ENCODE results near the gene ITGAE. TPM values are rescaled to one million over a fixed set of nuclear protein-coding genes. Genes with fewer than 3 reads are reported as not detected.

Gene ITGAE
- total and polyA plus RNA-seq, 10 of the 15 experiments (the other 5 are each of a cell fraction or from before 2014, with no cell fraction given): 13.1 to 161 (median 34.8) TPM

- RAD21 ChIA-PET (ENCODE audit: unreplicated experiment): interaction anchor here (1.0 kb wide), 1 partner anchor 23 kb away, joined by 3 read pairs; no protein-coding TSS in a partner anchor
- Histone ChIP-seq H3K79me2 (ENCODE audit: control insufficient read depth, insufficient read depth, low read length) (peaks cover 1% of the 10 kb centered on the region), H3K36me3 (ENCODE audit: control insufficient read depth in 2 of 2, insufficient read depth in 2 of 2, low read length in 1 of 2) (peaks cover 0 to 4% of the 10 kb centered on the region in 2 experiments; a peak in 2 of 4 replicates), H3K27ac (ENCODE audit: control insufficient read depth, insufficient read depth) (no peak overlapping the region), H4K20me1 (ENCODE audit: control insufficient read depth, insufficient read depth) (no peaks in the 10 kb centered on the region), H3K4me3 (no peak overlapping the region), H2AFZ (ENCODE audit: control insufficient read depth, low read depth, low read length) (no peak overlapping the region), H3K4me1 (ENCODE audit: control insufficient read depth, insufficient read depth, low read length) (peaks cover 10% of the 10 kb centered on the region), H3K9me3 (replicated peaks; ENCODE audit: control insufficient read depth, insufficient read depth, low read length) (no peaks in the 10 kb centered on the region), H3K27me3 (replicated peaks in 1 of 2; ENCODE audit: control insufficient read depth in 2 of 2, insufficient read depth in 2 of 2, low read length in 1 of 2) (no peaks in the 10 kb centered on the region), H3K4me2 (ENCODE audit: control insufficient read depth, insufficient read depth) (no peak overlapping the region), H3K9ac (ENCODE audit: control insufficient read depth, insufficient read depth, low read length) (no peak overlapping the region)
- SMC1A ChIA-PET (ENCODE audit: uncharacterized antibody, unreplicated experiment): interaction anchor here (1.0 kb wide), 1 partner anchor 44 kb away, joined by 4 read pairs; no protein-coding TSS in a partner anchor
- DNase-seq (ENCODE audit: low read depth, low spot score) (no peak), ATAC-seq (peak; percentile 50), FAIRE-seq (no peak)
- no TSS peak for BruUV-seq (replicated peaks)
- in situ Hi-C loops (cut with MboI): no loop called here
- POLR2A ChIA-PET: interaction anchor here (0.5 kb wide), 1 partner anchor 1481 kb away, joined by 3 read pairs; no protein-coding TSS in a partner anchor
- WGBS (ENCODE audit: insufficient coverage, insufficient replicate concordance, low lambda C conversion rate, missing lambda C conversion rate): 71% methylated on average over 18 of the region's 19 CpGs
- TF ChIP-seq ASH2L (IDR thresholded peaks at IDR 0.05; ENCODE audit: borderline replicate concordance, low read depth) (no peak), LARP7 (IDR thresholded peaks at IDR 0.05) (0 out of 2 replicates have a peak, but pooled peaks have one; percentile 23), EGR1 (IDR thresholded peaks at IDR 0.05; ENCODE audit: borderline replicate concordance in 1 of 2, low read depth in 2 of 2, low read length in 2 of 2) (no peak), RELA (IDR thresholded peaks at IDR 0.05; ENCODE audit: borderline replicate concordance, partially characterized antibody) (no peak), JUND (IDR thresholded peaks at IDR 0.05; ENCODE audit: low read depth, low read length) (no peak), MYC (IDR thresholded peaks at IDR 0.05; ENCODE audit: insufficient read depth, insufficient read length, insufficient replicate concordance, low read length, severe bottlenecking) (no peak), TBL1XR1 (IDR thresholded peaks at IDR 0.05; ENCODE audit: low read depth, low read length) (no peak), HDGF (IDR thresholded peaks at IDR 0.05) (no peak)
- intact Hi-C loops (cut with micrococcal nuclease; ENCODE audit: unreplicated experiment): no loop called here
- CTCF ChIA-PET: no interaction called here
These were observed 112.9 kb downstream of the ITGAE start for GRCh38 chr17:3688027-3688553.

Measured in GM12878 (cell line).